ENCODE measurements around the gene MSMP.

DNA sequence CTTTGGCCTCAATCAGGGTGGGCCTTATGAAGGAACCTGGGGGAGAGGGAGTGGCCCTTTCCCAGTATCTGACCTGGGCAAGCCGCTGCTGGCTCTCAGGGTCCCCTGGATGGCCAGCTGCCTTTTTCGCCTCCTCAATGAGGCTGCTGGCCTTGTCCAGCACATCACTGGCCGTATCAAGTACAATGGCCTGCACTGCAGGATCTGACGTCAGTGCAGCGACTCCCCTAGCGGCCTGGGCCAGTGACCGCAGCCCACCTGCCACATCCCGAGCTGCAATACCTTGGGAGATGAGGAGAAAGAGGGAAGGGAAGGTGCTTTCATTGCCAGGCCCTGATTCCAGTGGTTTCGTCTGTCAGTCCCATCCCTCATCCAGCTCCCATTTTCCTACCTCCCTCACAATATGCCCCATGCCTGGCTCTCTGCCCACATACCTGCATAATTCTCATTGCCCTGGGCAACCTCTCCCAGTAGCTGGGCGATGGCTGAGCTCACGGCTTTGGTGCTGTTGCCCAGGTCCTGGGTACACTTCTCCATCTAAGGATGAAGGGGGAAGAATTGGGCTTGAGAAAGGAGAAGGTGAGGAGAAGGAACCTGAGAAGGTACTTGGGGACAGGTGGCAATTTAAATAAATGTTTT is 41.2 kb downstream of the MSMP start:
- TF ChIP-seq EZH2 (IDR thresholded peaks at IDR 0.05; ENCODE audit: low read depth, unreplicated experiment) (no peak), EZH2phosphoT487 (IDR thresholded peaks at IDR 0.05; ENCODE audit: unreplicated experiment) (no peak), NANOG (IDR thresholded peaks at IDR 0.05; ENCODE audit: borderline replicate concordance) (no peak), POLR2AphosphoS5 (IDR thresholded peaks at IDR 0.05; ENCODE audit: low read depth) (no peak), CREB1 (CRISPR knock-in tag; IDR thresholded peaks at IDR 0.05; ENCODE audit: low read depth) (no peak), JUNB (IDR thresholded peaks at IDR 0.05; ENCODE audit: unreplicated experiment) (no peak), ZNF462 (CRISPR knock-in tag; IDR thresholded peaks at IDR 0.05) (no peak), ZNF331 (CRISPR knock-in tag; IDR thresholded peaks at IDR 0.05; ENCODE audit: low read depth) (no peak)
- TF ChIP-seq, protein P1, sequence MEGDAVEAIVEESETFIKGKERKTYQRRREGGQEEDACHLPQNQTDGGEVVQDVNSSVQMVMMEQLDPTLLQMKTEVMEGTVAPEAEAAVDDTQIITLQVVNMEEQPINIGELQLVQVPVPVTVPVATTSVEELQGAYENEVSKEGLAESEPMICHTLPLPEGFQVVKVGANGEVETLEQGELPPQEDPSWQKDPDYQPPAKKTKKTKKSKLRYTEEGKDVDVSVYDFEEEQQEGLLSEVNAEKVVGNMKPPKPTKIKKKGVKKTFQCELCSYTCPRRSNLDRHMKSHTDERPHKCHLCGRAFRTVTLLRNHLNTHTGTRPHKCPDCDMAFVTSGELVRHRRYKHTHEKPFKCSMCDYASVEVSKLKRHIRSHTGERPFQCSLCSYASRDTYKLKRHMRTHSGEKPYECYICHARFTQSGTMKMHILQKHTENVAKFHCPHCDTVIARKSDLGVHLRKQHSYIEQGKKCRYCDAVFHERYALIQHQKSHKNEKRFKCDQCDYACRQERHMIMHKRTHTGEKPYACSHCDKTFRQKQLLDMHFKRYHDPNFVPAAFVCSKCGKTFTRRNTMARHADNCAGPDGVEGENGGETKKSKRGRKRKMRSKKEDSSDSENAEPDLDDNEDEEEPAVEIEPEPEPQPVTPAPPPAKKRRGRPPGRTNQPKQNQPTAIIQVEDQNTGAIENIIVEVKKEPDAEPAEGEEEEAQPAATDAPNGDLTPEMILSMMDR (conservative IDR thresholded peaks at IDR 0.05; ENCODE audit: low read depth in 2 of 2), result peak in 1 of 2 experiments; percentile 45; a peak in 3 of 4 replicates
- TF ChIP-seq, protein P2, sequence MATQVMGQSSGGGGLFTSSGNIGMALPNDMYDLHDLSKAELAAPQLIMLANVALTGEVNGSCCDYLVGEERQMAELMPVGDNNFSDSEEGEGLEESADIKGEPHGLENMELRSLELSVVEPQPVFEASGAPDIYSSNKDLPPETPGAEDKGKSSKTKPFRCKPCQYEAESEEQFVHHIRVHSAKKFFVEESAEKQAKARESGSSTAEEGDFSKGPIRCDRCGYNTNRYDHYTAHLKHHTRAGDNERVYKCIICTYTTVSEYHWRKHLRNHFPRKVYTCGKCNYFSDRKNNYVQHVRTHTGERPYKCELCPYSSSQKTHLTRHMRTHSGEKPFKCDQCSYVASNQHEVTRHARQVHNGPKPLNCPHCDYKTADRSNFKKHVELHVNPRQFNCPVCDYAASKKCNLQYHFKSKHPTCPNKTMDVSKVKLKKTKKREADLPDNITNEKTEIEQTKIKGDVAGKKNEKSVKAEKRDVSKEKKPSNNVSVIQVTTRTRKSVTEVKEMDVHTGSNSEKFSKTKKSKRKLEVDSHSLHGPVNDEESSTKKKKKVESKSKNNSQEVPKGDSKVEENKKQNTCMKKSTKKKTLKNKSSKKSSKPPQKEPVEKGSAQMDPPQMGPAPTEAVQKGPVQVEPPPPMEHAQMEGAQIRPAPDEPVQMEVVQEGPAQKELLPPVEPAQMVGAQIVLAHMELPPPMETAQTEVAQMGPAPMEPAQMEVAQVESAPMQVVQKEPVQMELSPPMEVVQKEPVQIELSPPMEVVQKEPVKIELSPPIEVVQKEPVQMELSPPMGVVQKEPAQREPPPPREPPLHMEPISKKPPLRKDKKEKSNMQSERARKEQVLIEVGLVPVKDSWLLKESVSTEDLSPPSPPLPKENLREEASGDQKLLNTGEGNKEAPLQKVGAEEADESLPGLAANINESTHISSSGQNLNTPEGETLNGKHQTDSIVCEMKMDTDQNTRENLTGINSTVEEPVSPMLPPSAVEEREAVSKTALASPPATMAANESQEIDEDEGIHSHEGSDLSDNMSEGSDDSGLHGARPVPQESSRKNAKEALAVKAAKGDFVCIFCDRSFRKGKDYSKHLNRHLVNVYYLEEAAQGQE (IDR thresholded peaks at IDR 0.05; ENCODE audit: unreplicated experiment), result no peak

All from GM23338 (cell line).